ENCODE data around the gene TMTC4.

TMTC4 gene

DNA sequence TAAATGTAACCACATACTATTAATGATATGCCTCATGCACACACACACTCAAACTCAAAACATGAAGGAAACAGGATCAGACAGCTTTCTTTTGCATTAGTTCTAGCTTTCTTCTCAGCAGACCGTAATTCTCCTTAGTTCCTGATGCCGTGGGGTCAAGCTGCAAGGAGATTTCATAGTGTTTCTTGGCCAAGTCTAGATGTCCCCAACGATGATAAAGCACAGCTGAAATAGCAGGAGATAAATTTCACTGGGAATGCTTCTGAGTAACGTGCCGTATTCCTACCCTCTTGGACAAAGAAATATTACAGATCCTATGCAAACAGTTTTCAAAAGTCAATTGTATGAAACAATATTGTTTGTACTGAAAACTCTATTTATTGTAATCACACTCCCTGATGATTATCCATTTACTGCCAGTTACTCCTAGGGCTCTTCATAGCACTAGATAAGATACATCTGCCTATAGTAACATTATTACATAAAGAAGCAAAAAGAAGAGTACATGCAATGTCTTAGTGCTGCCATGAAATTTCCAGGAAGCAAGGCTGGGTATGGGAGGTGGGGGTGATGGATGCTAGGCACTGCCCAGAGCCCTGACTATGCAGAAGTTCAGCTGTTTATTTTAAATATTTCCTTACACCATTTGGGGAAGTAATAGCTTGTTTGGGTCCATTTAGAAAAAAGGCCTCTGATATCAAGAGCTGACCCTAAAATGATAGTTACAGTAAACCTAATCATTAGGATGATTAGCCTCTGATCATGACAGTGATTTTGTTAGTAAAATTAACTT, 69.5 kb downstream of the TMTC4 start (continued):
- TF ChIP-seq ZNF23 (tag by site-specific recombination; IDR thresholded peaks at IDR 0.05; ENCODE audit: borderline replicate concordance) = no peak

DNA sequence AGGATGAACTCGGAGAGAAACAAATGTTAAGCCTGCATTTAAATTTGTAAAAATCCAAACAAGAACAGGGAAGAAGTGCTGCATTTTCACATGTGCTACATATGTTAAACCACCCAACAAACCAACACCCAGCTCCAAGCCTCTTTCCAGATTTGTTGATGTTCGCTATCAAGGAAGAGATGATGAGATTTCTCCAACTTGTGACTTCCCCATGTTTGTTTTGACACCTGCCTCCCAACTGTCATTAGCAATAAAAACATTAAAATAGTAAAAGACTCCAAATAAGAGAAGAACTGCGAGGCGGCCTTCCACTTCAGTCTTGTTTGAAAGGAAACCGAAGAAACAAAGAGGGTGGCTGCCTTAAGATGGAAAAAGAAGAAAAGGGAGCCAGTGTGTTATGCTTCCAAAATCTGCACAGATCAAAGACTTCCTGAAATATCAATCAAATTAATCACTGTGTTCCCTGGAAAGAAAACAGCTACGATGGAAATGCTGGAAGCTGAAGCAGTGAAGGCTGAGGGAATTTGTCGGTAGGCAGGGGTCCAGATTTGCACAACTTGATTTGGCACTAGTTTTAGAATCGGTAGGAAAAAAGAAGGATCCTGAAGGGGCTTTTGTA, 72.0 kb downstream of the TMTC4 start:
- POLR2A ChIA-PET = no interaction called here

DNA sequence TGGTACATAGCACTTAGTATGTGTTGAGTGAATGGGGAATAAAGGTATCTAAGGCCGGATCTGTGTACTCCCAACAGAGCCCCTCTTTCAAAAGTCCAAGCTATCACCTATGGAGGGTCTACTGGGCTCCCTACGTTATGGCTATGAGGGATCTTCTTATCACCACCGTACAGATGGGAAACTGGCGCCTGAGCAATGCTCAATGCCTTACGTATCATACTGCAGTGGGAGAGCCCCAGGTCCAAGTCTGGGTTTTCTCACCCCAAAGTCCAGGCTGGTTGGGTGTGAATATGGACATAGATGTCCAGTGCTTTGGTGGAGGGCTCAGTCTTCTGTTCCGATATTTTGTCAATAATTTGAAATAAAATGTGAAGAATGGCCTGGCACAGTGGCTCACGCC, 72.9 kb downstream of the TMTC4 start:
- H3K36me3 ChIP-seq (ENCODE audit: control insufficient read depth in 2 of 2, insufficient read depth in 1 of 2, low read length in 2 of 2) = no peaks in the 10 kb centered on the region
- no peaks in the 10 kb centered on the region for H3K9me3 ChIP-seq (ENCODE audit: control insufficient read depth, insufficient read depth, low read depth, low read length)
- no peak overlapping the region for H3K4me3 ChIP-seq (ENCODE audit: low read depth, low read length)
- ChIA-PET CTCF (interaction anchor here (2.6 kb wide), 1 partner anchor 13 kb away, joined by 13 read pairs; the partner anchor contains the start of gene GGACT), POLR2A (no interaction called here)
- no peaks in the 10 kb centered on the region for H3K4me1 ChIP-seq (ENCODE audit: control insufficient read depth, insufficient read depth, low read length)
- no peak overlapping the region for H3K27ac ChIP-seq (ENCODE audit: extremely low read depth, low read depth, low read length)
- TF ChIP-seq, protein P1, sequence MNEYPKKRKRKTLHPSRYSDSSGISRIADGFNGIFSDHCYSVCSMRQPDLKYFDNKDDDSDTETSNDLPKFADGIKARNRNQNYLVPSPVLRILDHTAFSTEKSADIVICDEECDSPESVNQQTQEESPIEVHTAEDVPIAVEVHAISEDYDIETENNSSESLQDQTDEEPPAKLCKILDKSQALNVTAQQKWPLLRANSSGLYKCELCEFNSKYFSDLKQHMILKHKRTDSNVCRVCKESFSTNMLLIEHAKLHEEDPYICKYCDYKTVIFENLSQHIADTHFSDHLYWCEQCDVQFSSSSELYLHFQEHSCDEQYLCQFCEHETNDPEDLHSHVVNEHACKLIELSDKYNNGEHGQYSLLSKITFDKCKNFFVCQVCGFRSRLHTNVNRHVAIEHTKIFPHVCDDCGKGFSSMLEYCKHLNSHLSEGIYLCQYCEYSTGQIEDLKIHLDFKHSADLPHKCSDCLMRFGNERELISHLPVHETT (tag by site-specific recombination; IDR thresholded peaks at IDR 0.05) = no peak
- TF ChIP-seq ZFP69B (tag by site-specific recombination; IDR thresholded peaks at IDR 0.05) = no peak
- TF ChIP-seq, protein P2, sequence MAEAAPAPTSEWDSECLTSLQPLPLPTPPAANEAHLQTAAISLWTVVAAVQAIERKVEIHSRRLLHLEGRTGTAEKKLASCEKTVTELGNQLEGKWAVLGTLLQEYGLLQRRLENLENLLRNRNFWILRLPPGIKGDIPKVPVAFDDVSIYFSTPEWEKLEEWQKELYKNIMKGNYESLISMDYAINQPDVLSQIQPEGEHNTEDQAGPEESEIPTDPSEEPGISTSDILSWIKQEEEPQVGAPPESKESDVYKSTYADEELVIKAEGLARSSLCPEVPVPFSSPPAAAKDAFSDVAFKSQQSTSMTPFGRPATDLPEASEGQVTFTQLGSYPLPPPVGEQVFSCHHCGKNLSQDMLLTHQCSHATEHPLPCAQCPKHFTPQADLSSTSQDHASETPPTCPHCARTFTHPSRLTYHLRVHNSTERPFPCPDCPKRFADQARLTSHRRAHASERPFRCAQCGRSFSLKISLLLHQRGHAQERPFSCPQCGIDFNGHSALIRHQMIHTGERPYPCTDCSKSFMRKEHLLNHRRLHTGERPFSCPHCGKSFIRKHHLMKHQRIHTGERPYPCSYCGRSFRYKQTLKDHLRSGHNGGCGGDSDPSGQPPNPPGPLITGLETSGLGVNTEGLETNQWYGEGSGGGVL (tag by site-specific recombination; IDR thresholded peaks at IDR 0.05) = no peak
- TF ChIP-seq ZNF23 (tag by site-specific recombination; IDR thresholded peaks at IDR 0.05; ENCODE audit: borderline replicate concordance) = no peak
- TF ChIP-seq ZNF184 (tag by site-specific recombination; IDR thresholded peaks at IDR 0.05) = no peak
- TF ChIP-seq KLF7 (tag by site-specific recombination; IDR thresholded peaks at IDR 0.05; ENCODE audit: borderline replicate concordance) = no peak
- TF ChIP-seq ZNF157 (tag by site-specific recombination; IDR thresholded peaks at IDR 0.05) = no peak
- no peak for TF ChIP-seq ZBTB48 (tag by site-specific recombination; IDR thresholded peaks at IDR 0.05)
- no peak for TF ChIP-seq ZNF624 (tag by site-specific recombination; IDR thresholded peaks at IDR 0.05)
- TF ChIP-seq ZNF354C (tag by site-specific recombination; IDR thresholded peaks at IDR 0.05; ENCODE audit: borderline replicate concordance, low read depth) = no peak
- TF ChIP-seq, protein P3, sequence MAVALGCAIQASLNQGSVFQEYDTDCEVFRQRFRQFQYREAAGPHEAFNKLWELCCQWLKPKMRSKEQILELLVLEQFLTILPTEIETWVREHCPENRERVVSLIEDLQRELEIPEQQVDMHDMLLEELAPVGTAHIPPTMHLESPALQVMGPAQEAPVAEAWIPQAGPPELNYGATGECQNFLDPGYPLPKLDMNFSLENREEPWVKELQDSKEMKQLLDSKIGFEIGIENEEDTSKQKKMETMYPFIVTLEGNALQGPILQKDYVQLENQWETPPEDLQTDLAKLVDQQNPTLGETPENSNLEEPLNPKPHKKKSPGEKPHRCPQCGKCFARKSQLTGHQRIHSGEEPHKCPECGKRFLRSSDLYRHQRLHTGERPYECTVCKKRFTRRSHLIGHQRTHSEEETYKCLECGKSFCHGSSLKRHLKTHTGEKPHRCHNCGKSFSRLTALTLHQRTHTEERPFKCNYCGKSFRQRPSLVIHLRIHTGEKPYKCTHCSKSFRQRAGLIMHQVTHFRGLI (tag by site-specific recombination; IDR thresholded peaks at IDR 0.05) = no peak
- TF ChIP-seq ZBTB7A (tag by site-specific recombination; IDR thresholded peaks at IDR 0.05; ENCODE audit: low read depth) = no peak
- TF ChIP-seq, protein P4, sequence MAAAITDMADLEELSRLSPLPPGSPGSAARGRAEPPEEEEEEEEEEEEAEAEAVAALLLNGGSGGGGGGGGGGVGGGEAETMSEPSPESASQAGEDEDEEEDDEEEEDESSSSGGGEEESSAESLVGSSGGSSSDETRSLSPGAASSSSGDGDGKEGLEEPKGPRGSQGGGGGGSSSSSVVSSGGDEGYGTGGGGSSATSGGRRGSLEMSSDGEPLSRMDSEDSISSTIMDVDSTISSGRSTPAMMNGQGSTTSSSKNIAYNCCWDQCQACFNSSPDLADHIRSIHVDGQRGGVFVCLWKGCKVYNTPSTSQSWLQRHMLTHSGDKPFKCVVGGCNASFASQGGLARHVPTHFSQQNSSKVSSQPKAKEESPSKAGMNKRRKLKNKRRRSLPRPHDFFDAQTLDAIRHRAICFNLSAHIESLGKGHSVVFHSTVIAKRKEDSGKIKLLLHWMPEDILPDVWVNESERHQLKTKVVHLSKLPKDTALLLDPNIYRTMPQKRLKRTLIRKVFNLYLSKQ (tag by site-specific recombination; IDR thresholded peaks at IDR 0.05; ENCODE audit: borderline replicate concordance) = no peak

More for the DNA sequence above, 72.0 kb downstream of the TMTC4 start:
- CTCF ChIA-PET = no interaction called here
- Histone ChIP-seq H3K27ac (ENCODE audit: extremely low read depth, low read depth, low read length) (no peak overlapping the region), H3K9me3 (ENCODE audit: control insufficient read depth, insufficient read depth, low read depth, low read length) (no peaks in the 10 kb centered on the region), H3K36me3 (ENCODE audit: control insufficient read depth in 2 of 2, insufficient read depth in 1 of 2, low read length in 2 of 2) (no peaks in the 10 kb centered on the region), H3K4me3 (ENCODE audit: low read depth, low read length) (no peak overlapping the region), H3K4me1 (ENCODE audit: control insufficient read depth, insufficient read depth, low read length) (no peaks in the 10 kb centered on the region)
- no peak for TF ChIP-seq ZNF610 (tag by site-specific recombination; IDR thresholded peaks at IDR 0.05; ENCODE audit: borderline replicate concordance)
- TF ChIP-seq ZNF624 (tag by site-specific recombination; IDR thresholded peaks at IDR 0.05) = no peak
- TF ChIP-seq, protein P5, sequence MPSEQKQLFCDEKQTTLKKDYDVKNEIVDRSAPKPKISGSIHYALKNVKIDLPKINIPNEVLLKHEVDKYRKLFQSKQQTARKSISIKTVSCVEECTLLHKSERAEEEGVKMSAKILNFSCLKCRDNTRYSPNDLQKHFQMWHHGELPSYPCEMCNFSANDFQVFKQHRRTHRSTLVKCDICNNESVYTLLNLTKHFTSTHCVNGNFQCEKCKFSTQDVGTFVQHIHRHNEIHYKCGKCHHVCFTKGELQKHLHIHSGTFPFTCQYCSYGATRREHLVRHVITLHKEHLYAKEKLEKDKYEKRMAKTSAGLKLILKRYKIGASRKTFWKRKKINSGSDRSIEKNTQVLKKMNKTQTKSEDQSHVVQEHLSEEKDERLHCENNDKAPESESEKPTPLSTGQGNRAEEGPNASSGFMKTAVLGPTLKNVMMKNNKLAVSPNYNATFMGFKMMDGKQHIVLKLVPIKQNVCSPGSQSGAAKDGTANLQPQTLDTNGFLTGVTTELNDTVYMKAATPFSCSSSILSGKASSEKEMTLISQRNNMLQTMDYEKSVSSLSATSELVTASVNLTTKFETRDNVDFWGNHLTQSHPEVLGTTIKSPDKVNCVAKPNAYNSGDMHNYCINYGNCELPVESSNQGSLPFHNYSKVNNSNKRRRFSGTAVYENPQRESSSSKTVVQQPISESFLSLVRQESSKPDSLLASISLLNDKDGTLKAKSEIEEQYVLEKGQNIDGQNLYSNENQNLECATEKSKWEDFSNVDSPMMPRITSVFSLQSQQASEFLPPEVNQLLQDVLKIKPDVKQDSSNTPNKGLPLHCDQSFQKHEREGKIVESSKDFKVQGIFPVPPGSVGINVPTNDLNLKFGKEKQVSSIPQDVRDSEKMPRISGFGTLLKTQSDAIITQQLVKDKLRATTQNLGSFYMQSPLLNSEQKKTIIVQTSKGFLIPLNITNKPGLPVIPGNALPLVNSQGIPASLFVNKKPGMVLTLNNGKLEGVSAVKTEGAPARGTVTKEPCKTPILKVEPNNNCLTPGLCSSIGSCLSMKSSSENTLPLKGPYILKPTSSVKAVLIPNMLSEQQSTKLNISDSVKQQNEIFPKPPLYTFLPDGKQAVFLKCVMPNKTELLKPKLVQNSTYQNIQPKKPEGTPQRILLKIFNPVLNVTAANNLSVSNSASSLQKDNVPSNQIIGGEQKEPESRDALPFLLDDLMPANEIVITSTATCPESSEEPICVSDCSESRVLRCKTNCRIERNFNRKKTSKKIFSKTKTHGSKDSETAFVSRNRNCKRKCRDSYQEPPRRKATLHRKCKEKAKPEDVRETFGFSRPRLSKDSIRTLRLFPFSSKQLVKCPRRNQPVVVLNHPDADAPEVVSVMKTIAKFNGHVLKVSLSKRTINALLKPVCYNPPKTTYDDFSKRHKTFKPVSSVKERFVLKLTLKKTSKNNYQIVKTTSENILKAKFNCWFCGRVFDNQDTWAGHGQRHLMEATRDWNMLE (tag by site-specific recombination; conservative IDR thresholded peaks at IDR 0.05; ENCODE audit: low read depth) = no peak
- TF ChIP-seq ZBTB1 (tag by site-specific recombination; IDR thresholded peaks at IDR 0.05) = no peak
- no peak for TF ChIP-seq ZNF629 (tag by site-specific recombination; IDR thresholded peaks at IDR 0.05)
- TF ChIP-seq RBAK (tag by site-specific recombination; IDR thresholded peaks at IDR 0.05) = no peak
- no peak for TF ChIP-seq ZNF37A (tag by site-specific recombination; IDR thresholded peaks at IDR 0.05)
